Measurements from ENCODE around the gene SLC1A7.

The SLC1A7 gene

GRCh38 chr1:53046930-53047329, 95.5 kb downstream of the SLC1A7 start:
- no peak overlapping the region for H3K27ac ChIP-seq (ENCODE audit: insufficient read depth, low read depth, low read length, poor library complexity, severe bottlenecking)
- H3K4me3 ChIP-seq (ENCODE audit: insufficient read depth, low read depth, low read length) = no peak overlapping the region
- H3K27me3 ChIP-seq (ENCODE audit: control insufficient read depth, insufficient read depth, low read length, poor library complexity, severe bottlenecking) = no peaks in the 10 kb centered on the region
- no peaks in the 10 kb centered on the region for H3K9me3 ChIP-seq (ENCODE audit: control insufficient read depth, low read length)
- WGBS, 2 experiments = 32 to 41% methylated on average over 2 of the region's 2 CpGs
- peaks cover 15% of the 10 kb centered on the region for H3K4me1 ChIP-seq (ENCODE audit: control insufficient read depth, insufficient read depth, low read length)
- H3K36me3 ChIP-seq (ENCODE audit: control insufficient read depth, insufficient read depth, low read length) = no peaks in the 10 kb centered on the region

- Histone ChIP-seq H3K4me3 (ENCODE audit: insufficient read depth, low read depth, low read length) (no peak overlapping the region), H3K27ac (ENCODE audit: insufficient read depth, low read depth, low read length, poor library complexity, severe bottlenecking) (no peak overlapping the region), H3K36me3 (ENCODE audit: control insufficient read depth, insufficient read depth, low read length) (no peaks in the 10 kb centered on the region), H3K27me3 (ENCODE audit: control insufficient read depth, insufficient read depth, low read length, poor library complexity, severe bottlenecking) (no peaks in the 10 kb centered on the region), H3K4me1 (ENCODE audit: control insufficient read depth, insufficient read depth, low read length) (peaks cover 14% of the 10 kb centered on the region), H3K9me3 (ENCODE audit: control insufficient read depth, low read length) (no peaks in the 10 kb centered on the region)
- WGBS, 2 experiments = 95 to 96% methylated on average over 4 to 5 of the region's 5 CpGs
Measured at GRCh38 chr1:53044926-53045325, 97.5 kb downstream of the SLC1A7 start.

DNA sequence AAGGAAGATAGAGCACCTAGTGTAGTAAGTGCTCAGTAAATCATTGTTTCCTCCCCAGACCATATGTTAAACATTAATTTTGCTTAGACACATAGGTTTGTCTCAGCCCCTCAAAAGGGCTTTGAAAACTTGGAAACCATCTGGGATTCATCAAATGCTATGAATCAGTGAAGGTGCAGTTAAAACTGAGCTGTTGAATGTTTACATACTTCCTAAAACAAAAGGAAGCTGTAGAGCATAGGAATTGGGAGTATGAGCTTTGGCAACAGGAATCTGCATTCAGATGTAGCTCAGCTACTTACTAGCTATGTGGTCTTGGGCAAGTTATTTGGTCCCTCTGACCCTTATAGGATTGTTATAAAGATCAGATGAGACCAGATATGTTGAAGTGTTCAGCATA, 99.2 kb downstream of the SLC1A7 start:
- Histone ChIP-seq H3K27ac (ENCODE audit: insufficient read depth, low read depth, low read length, poor library complexity, severe bottlenecking) (no peak overlapping the region), H3K27me3 (ENCODE audit: control insufficient read depth, insufficient read depth, low read length, poor library complexity, severe bottlenecking) (no peaks in the 10 kb centered on the region), H3K36me3 (ENCODE audit: control insufficient read depth, insufficient read depth, low read length) (peaks cover 4% of the 10 kb centered on the region), H3K4me1 (ENCODE audit: control insufficient read depth, insufficient read depth, low read length) (no peaks in the 10 kb centered on the region), H3K4me3 (ENCODE audit: insufficient read depth, low read depth, low read length) (no peak overlapping the region), H3K9me3 (ENCODE audit: control insufficient read depth, low read length) (no peaks in the 10 kb centered on the region)

DNA sequence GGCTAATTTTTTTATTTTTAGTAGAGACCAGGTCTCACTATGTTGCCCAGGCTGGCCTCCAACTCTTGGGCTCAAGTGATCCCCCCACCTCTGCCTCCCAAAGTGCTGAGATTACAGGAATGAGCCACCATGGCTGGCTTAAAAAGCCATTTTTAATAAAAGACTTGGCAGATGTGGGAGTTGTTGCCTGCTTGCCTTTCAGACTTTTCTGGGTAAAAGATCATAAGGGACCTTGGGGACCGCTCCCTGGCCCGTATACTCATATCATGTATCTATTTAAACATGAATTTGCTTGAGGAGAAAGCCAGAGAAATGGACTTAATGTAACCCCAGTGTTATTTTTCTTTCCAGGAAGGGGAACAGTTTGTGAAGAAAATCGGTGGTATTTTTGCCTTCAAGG, 103.9 kb downstream of the SLC1A7 start:
- Histone ChIP-seq H3K36me3 (ENCODE audit: control insufficient read depth, insufficient read depth, low read length) (peaks cover 4% of the 10 kb centered on the region), H3K27ac (ENCODE audit: insufficient read depth, low read depth, low read length, poor library complexity, severe bottlenecking) (no peak overlapping the region), H3K4me1 (ENCODE audit: control insufficient read depth, insufficient read depth, low read length) (no peaks in the 10 kb centered on the region), H3K27me3 (ENCODE audit: control insufficient read depth, insufficient read depth, low read length, poor library complexity, severe bottlenecking) (no peaks in the 10 kb centered on the region), H3K4me3 (ENCODE audit: insufficient read depth, low read depth, low read length) (no peak overlapping the region), H3K9me3 (ENCODE audit: control insufficient read depth, low read length) (no peaks in the 10 kb centered on the region)
- WGBS, 2 experiments = 88 to 96% methylated on average over 1 to 3 of the region's 3 CpGs

Measured in ectodermal cell (in vitro differentiated cells).